Measurements from ENCODE around the gene THEMIS. TPM values are rescaled to one million over a fixed set of nuclear protein-coding genes. Genes with fewer than 3 reads are reported as not detected.

The THEMIS gene
- total and polyA plus RNA-seq, 8 donors = 0.05 to 0.70 (median 0.28) TPM; not detected in 1

DNA sequence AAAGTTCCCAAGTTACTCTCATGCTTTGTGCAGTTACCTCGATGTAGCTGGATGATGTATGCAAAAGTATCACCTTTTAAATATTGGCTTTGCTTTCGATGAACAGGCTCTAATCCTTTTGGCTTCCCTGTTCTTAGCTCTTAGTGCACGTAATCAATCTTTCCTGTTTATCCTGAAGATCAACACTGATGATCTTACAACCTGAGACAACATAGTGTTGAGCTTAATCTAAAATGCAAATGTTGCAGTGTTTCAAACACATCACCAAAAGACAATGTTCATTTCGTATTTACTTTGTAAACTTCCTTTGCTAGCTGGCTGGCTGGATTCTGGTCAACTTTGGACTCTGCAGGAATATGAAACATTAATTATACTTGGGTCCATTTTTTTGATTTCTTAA, 132.1 kb downstream of the THEMIS start:
- no peaks in the 10 kb centered on the region for H3K9me3 ChIP-seq
- ATAC-seq = no peak
- FAIRE-seq = no peak
- no peaks in the 10 kb centered on the region for H3K36me3 ChIP-seq
- 25 to 28% methylated on average over 4 of the region's 4 CpGs for WGBS, 2 donors
- no peak for DNase-seq
- no peak overlapping the region for H3K27ac ChIP-seq
- H3K4me3 ChIP-seq = no peak overlapping the region
- TF ChIP-seq, protein P1, sequence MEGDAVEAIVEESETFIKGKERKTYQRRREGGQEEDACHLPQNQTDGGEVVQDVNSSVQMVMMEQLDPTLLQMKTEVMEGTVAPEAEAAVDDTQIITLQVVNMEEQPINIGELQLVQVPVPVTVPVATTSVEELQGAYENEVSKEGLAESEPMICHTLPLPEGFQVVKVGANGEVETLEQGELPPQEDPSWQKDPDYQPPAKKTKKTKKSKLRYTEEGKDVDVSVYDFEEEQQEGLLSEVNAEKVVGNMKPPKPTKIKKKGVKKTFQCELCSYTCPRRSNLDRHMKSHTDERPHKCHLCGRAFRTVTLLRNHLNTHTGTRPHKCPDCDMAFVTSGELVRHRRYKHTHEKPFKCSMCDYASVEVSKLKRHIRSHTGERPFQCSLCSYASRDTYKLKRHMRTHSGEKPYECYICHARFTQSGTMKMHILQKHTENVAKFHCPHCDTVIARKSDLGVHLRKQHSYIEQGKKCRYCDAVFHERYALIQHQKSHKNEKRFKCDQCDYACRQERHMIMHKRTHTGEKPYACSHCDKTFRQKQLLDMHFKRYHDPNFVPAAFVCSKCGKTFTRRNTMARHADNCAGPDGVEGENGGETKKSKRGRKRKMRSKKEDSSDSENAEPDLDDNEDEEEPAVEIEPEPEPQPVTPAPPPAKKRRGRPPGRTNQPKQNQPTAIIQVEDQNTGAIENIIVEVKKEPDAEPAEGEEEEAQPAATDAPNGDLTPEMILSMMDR (IDR thresholded peaks at IDR 0.05) = no peak
- H3K27me3 ChIP-seq = no peaks in the 10 kb centered on the region
- intact Hi-C loops (cut with DNase I) = no loop called here
- no peaks in the 10 kb centered on the region for H3K4me1 ChIP-seq

DNA sequence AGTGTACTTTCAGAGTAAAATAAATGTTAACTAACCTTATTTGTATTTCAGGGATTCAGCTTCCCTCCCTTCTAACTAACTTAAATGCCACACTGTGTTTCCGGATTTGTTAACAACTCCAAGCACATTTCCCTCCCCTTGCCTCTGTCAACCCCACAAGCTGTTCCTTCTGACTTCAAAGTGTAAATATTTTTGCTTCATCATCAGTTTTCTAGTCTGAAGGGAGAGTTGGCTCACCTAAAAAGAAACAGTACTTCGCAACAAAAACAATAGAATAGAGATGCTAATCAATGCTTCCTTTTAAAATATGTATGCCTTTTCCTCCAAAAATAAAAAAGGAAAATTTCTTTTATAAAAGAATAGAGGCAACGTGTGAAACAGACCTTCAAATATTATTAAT, 132.6 kb downstream of the THEMIS start:
- no peaks in the 10 kb centered on the region for H3K9me3 ChIP-seq
- H3K4me1 ChIP-seq = no peaks in the 10 kb centered on the region
- peak; percentile 49 for FAIRE-seq
- intact Hi-C loops (cut with DNase I) = no loop called here
- WGBS, 2 donors = 44% methylated on average over 3 of the region's 3 CpGs
- no peak for DNase-seq
- TF ChIP-seq, protein P1 (IDR thresholded peaks at IDR 0.05) = no peak
- no peak overlapping the region for H3K4me3 ChIP-seq
- no peaks in the 10 kb centered on the region for H3K36me3 ChIP-seq
- no peak for ATAC-seq
- no peak overlapping the region for H3K27ac ChIP-seq
- H3K27me3 ChIP-seq = no peaks in the 10 kb centered on the region

DNA sequence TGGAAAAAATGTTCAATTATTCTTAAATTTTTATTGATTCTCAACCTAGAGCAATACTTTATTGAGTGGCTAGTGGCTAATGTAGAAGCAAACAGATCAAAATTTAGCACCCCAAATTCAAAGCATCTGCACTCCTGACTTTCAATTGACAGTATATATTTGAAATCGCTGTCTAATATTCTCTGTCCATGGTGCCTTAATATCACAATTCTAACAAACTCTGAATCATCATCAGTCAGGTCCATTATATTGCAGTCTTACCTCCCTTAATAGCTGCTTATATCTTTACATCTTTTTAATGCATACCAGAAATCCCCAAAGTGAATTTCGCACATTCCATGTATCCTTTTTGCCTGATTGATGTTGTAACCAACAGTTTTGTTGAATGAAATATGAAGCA, 134.9 kb downstream of the THEMIS start:
- TF ChIP-seq, protein P1 (IDR thresholded peaks at IDR 0.05) = no peak

DNA sequence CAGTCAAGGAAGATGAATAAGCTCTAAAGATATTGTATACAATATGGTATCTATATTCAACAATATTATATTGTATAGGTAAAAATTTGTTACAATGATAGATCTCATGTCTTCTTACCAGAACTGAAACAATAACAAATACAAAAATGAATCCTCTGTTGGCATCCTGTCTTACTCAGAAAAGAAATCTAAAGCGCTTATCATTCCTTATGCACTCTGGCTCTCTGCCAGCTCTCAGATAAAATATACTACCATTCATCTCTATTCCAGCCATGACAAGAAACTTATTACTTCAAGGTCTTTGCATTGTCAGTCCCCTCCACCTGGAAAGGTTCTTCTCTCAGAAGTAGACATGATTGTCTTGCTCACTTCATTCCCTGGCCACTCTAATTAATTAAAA, 138.6 kb downstream of the THEMIS start:
- Histone ChIP-seq H3K4me3 (no peak overlapping the region), H3K27ac (no peak overlapping the region), H3K36me3 (no peaks in the 10 kb centered on the region), H3K4me1 (no peaks in the 10 kb centered on the region), H3K9me3 (no peaks in the 10 kb centered on the region), H3K27me3 (no peaks in the 10 kb centered on the region)
- 54 to 76% methylated on average over 1 of the region's 1 CpG for WGBS, 2 donors
- DNase-seq (no peak), FAIRE-seq (no peak), ATAC-seq (no peak)
- intact Hi-C loops (cut with DNase I) = no loop called here
- TF ChIP-seq, protein P1 (IDR thresholded peaks at IDR 0.05) = no peak

More for the DNA sequence above, 134.9 kb downstream of the THEMIS start:
- Histone ChIP-seq H3K27me3 (no peaks in the 10 kb centered on the region), H3K27ac (no peak overlapping the region), H3K4me3 (no peak overlapping the region), H3K9me3 (no peaks in the 10 kb centered on the region), H3K4me1 (no peaks in the 10 kb centered on the region), H3K36me3 (no peaks in the 10 kb centered on the region)
- FAIRE-seq (no peak), DNase-seq (no peak), ATAC-seq (no peak)
- WGBS, 2 donors = 88 to 89% methylated on average over 2 of the region's 2 CpGs
- intact Hi-C loops (cut with DNase I) = no loop called here

DNA sequence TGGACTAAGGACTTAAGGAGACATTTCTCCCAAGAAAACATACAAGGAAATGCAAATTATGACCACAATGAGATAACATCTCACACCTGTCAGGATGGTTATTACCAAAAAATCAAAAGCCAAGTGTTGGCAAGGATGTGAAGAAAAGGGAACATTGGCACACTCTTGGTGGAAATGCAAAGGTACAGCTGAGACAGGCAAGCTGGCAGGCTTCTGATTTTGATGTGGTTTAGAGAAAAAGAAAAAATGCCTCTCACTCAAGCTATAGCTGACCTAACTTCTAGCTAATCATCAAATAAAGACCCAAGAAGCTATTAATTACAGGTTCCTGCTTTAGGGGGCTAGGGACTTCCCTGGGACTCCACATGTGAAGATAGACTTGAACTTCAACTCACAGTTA, 139.8 kb downstream of the THEMIS start:
- intact Hi-C loops (cut with DNase I) = no loop called here
- Histone ChIP-seq H3K4me1 (no peaks in the 10 kb centered on the region), H3K27ac (no peak overlapping the region), H3K27me3 (no peaks in the 10 kb centered on the region), H3K9me3 (no peaks in the 10 kb centered on the region), H3K36me3 (no peaks in the 10 kb centered on the region), H3K4me3 (no peak overlapping the region)
- TF ChIP-seq, protein P1 (IDR thresholded peaks at IDR 0.05) = no peak
- DNase-seq (no peak), FAIRE-seq (no peak), ATAC-seq (no peak)

All from pancreas (tissue), 10 donors.